Right kidney (tissue), 9 donors: ENCODE measurements around the gene CLEC4M.

ENCODE experiments used
- DNase-seq: peaks from one replicate; pipeline ENCODE4 v3.0.0-alpha.2; 2016
- long read RNA-seq, 8 donors: transcript quantifications; one replicate each; lab custom pipeline, GENCODE V29; 2026

CLEC4M gene
- long read RNA-seq, donor 1, result 0 reads
- long read RNA-seq, donor 2, result 0 reads
- long read RNA-seq, donor 3, result 0 reads
- long read RNA-seq, donor 4, result 0 reads
- long read RNA-seq, donor 5, result 0 reads
- long read RNA-seq, donor 6, result 0 reads
- long read RNA-seq, donor 7, result 0 reads
- long read RNA-seq, donor 8, result 0 reads

DNA sequence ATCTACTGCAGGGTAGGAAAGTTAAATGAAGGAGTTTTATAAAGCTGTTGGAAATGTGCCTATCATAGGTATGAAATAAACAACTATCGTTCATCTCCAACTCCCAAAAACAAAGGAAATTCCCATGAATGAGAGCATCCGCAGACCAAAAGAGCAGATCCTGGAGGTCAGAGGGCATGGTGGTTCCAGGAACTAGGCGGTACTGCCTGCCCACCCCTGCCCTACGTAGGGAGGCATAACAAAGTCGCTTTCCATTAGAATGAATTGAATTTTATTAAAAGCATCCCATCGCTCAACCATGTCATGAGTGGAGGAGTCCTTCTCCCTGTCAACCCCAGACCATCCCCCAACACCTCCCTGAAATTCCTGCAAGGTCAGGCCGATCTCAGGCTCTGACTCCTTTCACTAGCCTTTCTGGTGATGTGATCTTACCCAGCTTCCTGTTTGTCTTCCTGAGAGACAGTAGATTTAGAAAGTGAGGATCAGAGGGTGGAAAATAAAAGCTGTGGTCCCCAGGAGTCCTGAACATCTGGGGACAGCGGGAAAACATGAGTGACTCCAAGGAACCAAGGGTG is at the start of gene CLEC4M:
TSS of gene CLEC4M (plus strand) at position 525 of the 575 bp plus-strand sequence. CDS start at position 549, 24 bp downstream.
- DNase-seq, result no peak

- no peak for DNase-seq
Measured at GRCh38 chr19:7715671-7716070, 47.4 kb upstream of the CLEC4M start.

GRCh38 chr19:7716762-7717161 is 46.3 kb upstream of the CLEC4M start:
- no peak for DNase-seq

GRCh38 chr19:7718668-7719067 is 44.4 kb upstream of the CLEC4M start:
- DNase-seq, result no peak

DNA sequence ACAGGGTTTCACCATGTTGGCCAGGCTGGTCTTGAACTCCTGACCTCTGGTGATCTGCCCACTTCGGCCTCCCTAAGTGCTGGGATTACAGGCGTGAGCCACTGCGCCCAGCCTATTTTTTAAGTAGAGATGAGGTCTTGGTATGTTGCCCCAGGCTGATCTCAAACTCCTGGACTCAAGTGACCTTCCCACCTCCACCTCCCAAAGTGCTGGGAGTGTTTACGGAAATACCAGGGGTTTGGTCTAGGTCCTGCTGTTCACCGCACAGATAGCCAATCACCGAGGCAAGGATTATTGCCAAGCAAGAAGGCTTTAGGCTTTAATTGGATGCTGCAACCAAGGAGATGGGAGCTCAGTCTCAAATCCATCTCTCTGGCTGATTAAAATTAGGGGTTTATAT is 42.7 kb upstream of the CLEC4M start:
- no peak for DNase-seq

DNA sequence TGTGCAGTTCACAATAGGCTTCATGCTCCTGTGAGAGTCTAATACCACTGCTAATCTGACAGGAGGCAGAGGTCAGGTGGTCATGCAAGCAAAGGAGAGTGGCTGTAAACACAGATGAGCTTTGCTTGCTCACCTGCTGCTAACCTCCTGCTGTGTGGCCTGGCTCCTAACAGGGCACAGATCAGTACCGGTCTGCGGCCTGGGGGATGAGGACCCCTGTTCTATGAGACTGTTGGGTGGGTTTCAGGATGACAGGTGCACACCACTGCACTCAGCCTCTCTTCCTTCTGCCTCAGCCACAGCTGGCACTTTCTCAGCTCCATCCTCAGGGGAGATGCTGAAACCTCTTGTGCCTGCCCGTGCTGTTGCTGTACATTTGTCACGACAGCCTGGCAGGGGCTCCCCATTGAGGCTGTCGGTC is 40.8 kb upstream of the CLEC4M start:
- no peak for DNase-seq

GRCh38 chr19:7725791-7726190 is 37.3 kb upstream of the CLEC4M start:
- no peak for DNase-seq

DNA sequence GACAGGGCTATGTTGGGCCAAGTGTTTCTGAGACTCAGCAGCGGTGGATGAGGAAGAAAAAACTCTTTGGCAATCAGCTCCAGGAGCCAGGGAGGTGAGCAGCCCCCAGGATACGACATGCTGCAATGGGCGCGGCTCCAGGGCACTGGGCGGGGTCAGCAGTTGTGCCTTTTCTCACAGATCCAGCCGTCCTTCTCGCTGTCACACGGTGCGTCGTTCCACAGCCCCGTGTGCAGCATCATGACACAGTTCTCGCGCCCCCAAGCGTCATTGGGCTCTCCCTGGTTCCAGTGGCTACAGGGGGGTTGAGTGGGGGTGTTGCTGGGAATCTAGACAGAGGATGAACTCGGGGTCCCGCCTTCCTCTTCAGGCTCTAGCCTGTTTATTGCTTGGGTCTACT is 33.8 kb upstream of the CLEC4M start:
- no peak for DNase-seq

- no peak for DNase-seq
Measured at GRCh38 chr19:7729831-7730285, 33.2 kb upstream of the CLEC4M start.

- DNase-seq, result no peak
Measured at GRCh38 chr19:7730286-7731217, 32.5 kb upstream of the CLEC4M start.

DNA sequence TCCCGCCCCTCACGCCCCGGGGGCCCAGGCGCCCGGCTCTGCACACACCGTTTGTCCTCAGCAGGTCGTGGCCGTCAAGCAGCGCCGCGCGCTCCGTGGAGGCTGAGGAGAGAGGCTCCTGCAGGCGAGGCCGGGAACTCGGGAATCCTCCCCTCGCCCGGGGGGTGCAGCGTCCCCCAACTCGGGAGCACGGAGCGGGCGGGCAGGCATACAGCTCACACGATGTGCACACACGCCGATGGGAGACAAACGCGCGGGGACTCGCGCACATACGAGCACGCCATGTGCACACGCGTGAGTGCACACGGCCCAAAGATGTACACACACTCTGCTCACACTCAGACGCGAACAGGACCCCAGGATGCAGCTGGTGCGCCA is 31.8 kb upstream of the CLEC4M start:
- no peak for DNase-seq

DNA sequence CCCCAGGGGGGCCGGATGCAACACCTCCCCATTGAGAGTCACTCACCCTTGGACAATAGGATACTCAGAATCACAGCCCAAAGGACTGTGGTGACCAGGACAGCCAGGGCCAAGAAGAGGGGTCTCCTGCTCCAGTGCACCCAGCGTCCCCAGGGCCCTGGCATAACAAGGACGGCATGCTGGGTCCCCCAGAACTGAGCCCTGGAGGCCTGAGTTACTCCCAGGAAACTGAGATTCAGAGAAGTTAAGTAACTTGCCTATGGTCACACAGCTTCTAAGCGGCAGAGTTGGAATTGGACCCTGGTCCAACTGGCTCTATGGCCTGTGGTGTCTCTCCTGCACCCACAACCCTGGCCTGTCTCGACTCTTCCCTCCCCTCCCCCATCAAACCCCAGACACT is 31.4 kb upstream of the CLEC4M start:
- no peak for DNase-seq

GRCh38 chr19:7732045-7732444 is 31.0 kb upstream of the CLEC4M start, which contains the start of gene CLEC4G:
TSS of gene CLEC4G (minus strand) at chr19:7732110. CDS start at chr19:7732102, 8 bp downstream.
- DNase-seq, result no peak

GRCh38 chr19:7733376-7733775 is 29.7 kb upstream of the CLEC4M start:
- DNase-seq, result no peak

GRCh38 chr19:7734220-7735203 is 28.5 kb upstream of the CLEC4M start:
- DNase-seq, result no peak

DNA sequence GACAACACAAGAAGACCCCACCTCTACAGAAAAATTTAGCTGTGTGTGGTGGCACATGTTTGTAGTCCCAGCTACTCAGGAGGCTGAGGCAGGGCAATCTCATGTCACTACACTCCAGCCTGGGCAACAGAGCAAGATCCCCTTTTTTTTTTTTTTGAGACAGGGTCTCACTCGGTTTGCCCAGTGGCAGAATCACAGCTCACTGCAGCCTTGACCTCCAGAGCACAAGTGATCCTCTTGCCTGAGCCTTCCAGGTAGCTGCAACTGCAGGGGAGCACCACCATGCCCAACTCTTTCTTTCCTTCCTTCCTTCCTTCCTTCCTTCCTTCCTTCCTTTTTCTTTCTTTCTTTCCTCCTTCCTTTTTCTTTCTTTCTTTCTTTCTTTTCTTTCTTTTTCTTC is 26.9 kb upstream of the CLEC4M start:
- no peak for DNase-seq

DNA sequence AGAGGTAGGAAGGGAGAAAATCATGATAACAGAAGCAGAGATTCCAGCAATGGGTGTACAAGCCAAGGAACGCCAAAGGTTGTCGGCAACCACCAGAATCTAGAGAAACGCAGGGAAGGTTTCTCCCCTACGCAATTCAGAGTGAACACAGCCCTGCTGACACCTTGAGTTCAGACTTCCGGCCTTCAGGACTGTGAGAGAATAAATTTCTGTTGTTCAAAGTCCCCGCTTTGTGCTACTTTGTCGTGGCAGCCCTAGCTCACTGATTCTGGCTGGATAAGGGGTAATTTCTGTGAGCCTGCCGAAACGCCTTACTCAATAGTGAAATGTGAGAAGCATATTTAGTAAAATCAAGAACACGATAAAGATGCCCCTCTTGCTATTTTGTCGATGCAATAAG is 25.8 kb upstream of the CLEC4M start:
- DNase-seq, result no peak

DNA sequence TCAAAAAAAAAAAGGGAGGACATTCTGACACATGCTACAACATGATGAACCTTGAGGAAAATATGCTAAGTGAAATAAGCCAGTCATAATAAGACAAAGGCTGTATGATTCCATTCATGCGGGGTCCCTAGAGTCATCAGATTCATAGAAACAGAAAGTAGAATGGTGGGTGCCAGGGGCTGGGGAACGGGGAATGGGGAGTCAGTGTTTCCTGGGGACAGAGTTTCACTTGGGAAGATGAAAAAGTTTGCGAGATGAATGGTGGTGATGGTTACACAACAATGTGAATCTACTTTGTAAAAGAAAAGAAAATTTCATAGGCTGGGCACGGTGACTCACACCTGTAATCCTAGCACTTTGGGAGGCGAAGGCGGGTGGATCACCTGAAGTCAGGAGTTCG is 25.0 kb upstream of the CLEC4M start:
- no peak for DNase-seq

GRCh38 chr19:7739211-7739755 is 23.8 kb upstream of the CLEC4M start:
- DNase-seq, result no peak

DNA sequence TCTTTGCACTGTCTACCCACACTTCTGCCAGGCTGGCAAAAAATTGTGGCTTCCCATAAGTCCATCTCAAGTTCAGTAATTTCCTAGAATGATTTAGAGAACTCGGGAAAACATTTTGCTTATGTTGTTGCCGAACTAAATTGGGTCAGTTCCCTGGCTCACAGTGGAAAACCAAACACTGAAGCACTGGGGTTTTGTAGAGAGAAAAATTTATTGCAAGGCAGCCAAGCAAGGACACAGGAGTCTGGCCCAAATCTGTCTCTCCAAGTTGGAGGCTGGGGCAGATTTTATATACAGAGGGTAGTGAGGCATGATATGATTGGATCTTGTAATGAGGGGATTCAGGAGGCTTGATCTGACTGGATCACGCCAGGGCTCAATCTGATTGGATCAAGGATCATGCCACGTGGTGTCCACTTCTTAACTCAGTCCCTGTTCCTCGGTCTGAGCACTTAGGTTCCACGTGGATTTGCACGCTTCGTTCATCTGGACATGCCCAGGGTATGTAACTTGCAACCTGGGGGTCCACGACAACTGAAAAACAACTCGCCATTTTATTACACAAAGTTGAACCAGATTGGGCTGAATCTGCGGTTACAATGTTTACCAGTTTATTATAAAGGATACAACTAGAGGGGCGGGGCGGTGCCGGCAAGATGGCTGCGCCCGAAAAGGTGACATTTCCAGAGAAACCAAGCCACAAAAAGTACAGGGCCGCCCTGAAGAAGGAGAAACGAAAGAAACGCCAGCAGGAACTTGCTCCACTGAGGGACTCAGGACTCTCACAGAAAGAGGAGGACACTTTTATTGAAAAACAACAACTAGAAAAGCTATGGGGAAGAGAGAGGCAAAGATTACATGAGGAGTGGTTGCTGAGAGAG is 23.0 kb upstream of the CLEC4M start:
- DNase-seq, result no peak

GRCh38 chr19:7740682-7741054 is 22.4 kb upstream of the CLEC4M start:
- DNase-seq, result no peak
